ENCODE measurements around the gene GRPEL2. TPM values are rescaled to one million over a fixed set of nuclear protein-coding genes. Genes with fewer than 3 reads are reported as not detected.

Gene GRPEL2
- total and polyA plus RNA-seq, 7 experiments from 2014 or later: 5.9 to 40.1 (median 13.4) TPM

DNA sequence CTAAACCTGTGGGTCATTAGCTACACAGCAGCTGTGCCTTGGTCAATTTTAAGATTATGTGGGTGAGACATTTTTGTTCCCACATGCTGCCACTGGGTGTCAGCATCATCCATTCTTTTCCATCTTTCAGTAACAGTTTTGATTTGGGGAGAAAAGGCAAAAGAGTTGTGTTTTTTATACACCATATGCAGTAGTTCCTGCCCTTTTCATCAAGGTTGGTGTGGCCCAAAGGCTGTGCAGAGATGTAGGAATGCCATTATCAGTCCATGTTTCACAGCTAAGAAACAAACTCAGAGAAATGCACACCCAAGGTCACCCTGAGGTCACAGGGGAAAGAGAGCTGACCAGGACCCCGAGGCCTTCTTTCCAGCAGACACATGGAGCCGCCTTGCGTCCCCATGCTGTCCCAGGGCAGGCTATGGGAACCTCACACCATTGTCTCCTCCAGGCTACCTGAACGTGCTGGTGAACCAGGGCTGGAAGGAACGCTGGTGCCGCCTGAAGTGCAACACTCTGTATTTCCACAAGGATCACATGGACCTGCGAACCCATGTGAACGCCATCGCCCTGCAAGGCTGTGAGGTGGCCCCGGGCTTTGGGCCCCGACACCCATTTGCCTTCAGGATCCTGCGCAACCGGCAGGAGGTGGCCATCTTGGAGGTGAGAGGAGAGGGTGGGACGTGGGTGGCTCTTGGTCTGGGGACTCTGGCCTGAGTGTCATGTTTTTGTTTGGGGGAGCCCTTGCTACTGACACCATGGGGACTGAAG, 27.8 kb upstream of the GRPEL2 start:
- intact Hi-C loops (cut with micrococcal nuclease): loop anchor here (1.0 to 5.0 kb wide), 7 partner anchors 28 to 247 kb away; partner anchors contain the start of gene GRPEL2 (in 1 of the 2)
- peak overlapping the region in 1 of 9 donors; percentile 4 for H3K27ac Mint-ChIP-seq

DNA sequence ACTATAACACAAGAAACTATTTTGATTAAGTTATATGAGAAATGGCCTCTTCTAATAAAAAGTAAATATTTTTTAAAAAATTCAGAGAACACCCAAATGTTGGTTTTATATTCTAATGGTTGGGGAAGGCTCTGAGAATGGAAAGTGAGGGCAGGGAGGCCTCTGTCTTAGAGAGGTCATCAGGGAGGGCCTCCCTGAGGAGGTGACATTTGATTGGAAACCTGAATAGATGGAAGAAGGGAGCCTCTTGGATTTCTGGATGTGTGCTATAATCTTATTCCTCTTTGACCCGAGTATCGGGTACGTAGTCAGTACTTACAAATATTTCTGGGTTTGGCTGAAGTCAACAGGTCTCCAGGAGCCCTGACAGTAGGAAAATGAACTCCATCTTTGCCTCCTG, 26.1 kb upstream of the GRPEL2 start:
- H3K27me3 ChIP-seq (ENCODE audit: control insufficient read depth in 2 of 2, insufficient read depth in 2 of 2, low read length in 2 of 2): no peaks in the 10 kb centered on the region
- H3K36me3 ChIP-seq (ENCODE audit: control insufficient read depth in 2 of 3, insufficient read depth in 3 of 3, low read length in 3 of 3): no peaks in the 10 kb centered on the region
- no peak overlapping the region for H3K27ac ChIP-seq (ENCODE audit: low read depth, low read length)
- ATAC-seq (no peak), DNase-seq (no peak)
- H3K9me3 ChIP-seq (ENCODE audit: control insufficient read depth in 2 of 3, low read length in 3 of 3): no peaks in the 10 kb centered on the region
- H3K27ac Mint-ChIP-seq: no peak overlapping the region
- peaks cover 0 to 3% of the 10 kb centered on the region in 2 donors for H3K4me1 ChIP-seq (ENCODE audit: control insufficient read depth in 2 of 2, insufficient read depth in 2 of 2, low read length in 2 of 2)
- POLR2A ChIA-PET: no interaction called here
- H3K36me3 Mint-ChIP-seq: peaks cover 0 to 11% (median 0%) of the 10 kb centered on the region in 5 donors
- CTCF ChIA-PET: interaction anchor here (0.6 to 9.8 kb wide), 7 partner anchors 10 to 63 kb away, joined by 3 to 147 read pairs (median 4); no protein-coding TSS in a partner anchor
- H3K4me3 ChIP-seq (ENCODE audit: low read length): no peak overlapping the region
- no peaks in the 10 kb centered on the region for H3K27me3 Mint-ChIP-seq
- H3K4me3 Mint-ChIP-seq: no peak overlapping the region
- peaks cover 0 to 5% (median 4%) of the 10 kb centered on the region in 7 donors for H3K4me1 Mint-ChIP-seq
- H3K9me3 Mint-ChIP-seq: no peaks in the 10 kb centered on the region
- intact Hi-C loops (cut with micrococcal nuclease): loop anchor here in 1 of 2 donors (5.0 kb wide), 1 partner anchor 243 kb away; no protein-coding TSS in a partner anchor

More for the DNA sequence above, 27.8 kb upstream of the GRPEL2 start:
- Histone ChIP-seq H3K27ac (ENCODE audit: low read depth, low read length) (no peak overlapping the region), H3K27me3 (ENCODE audit: control insufficient read depth in 2 of 2, insufficient read depth in 2 of 2, low read length in 2 of 2) (no peaks in the 10 kb centered on the region), H3K36me3 (ENCODE audit: control insufficient read depth in 2 of 3, insufficient read depth in 3 of 3, low read length in 3 of 3) (no peaks in the 10 kb centered on the region), H3K9me3 (ENCODE audit: control insufficient read depth in 2 of 3, low read length in 3 of 3) (no peaks in the 10 kb centered on the region), H3K4me1 (ENCODE audit: control insufficient read depth in 2 of 2, insufficient read depth in 2 of 2, low read length in 2 of 2) (peaks cover 0 to 3% of the 10 kb centered on the region in 2 donors), H3K4me3 (ENCODE audit: low read length) (no peak overlapping the region)
- ChIA-PET POLR2A (interaction anchor here (0.6 to 1.5 kb wide), 5 partner anchors 15 to 55 kb away, joined by 3 to 5 read pairs (median 3); no protein-coding TSS in a partner anchor), CTCF (interaction anchor here (0.7 to 9.8 kb wide), 19 partner anchors 10 to 247 kb away, joined by 3 to 147 read pairs (median 4); partner anchors contain the start of gene PCYOX1L)
- Mint-ChIP-seq H3K27me3 (no peaks in the 10 kb centered on the region), H3K4me1 (peaks cover 0 to 5% (median 4%) of the 10 kb centered on the region in 7 donors), H3K36me3 (peaks cover 0 to 4% (median 0%) of the 10 kb centered on the region in 5 donors), H3K9me3 (no peaks in the 10 kb centered on the region), H3K4me3 (no peak overlapping the region)
- ATAC-seq: peak; percentile 77
- peak in 7 of 9 donors; percentile 18 to 66 (median 57) for DNase-seq

DNA sequence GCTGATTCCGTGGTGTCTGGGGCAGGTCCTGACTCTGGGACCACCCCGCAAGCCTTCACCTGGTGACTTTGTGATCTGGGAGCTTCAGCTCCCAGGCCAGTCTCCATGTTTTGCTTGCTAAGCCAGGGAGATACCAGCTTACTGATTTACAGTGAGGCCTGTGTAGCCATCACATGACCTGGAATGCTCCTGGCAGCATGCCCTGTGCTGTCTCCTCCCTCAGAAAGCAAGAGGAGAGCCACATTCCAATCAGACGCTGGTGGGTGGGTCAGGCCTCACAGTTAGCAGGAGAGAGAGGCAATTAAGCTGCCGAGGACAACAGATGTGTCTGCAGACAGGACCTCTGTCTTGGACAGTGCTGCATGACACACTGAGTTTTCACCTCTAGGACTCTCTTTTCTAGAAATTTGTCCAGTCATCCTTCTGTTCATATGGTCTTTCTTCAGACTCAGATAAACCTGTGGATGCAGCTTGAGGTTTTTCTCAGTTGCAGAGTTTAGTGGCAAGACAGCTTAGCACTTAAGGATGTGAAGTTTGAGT, 24.4 kb upstream of the GRPEL2 start:
- peaks cover 0 to 18% (median 7%) of the 10 kb centered on the region in 5 donors for H3K36me3 Mint-ChIP-seq
- no peak for ATAC-seq
- Histone ChIP-seq H3K36me3 (ENCODE audit: control insufficient read depth in 2 of 3, insufficient read depth in 3 of 3, low read length in 3 of 3) (no peaks in the 10 kb centered on the region), H3K27me3 (ENCODE audit: control insufficient read depth in 2 of 2, insufficient read depth in 2 of 2, low read length in 2 of 2) (no peaks in the 10 kb centered on the region), H3K27ac (ENCODE audit: low read depth, low read length) (no peak overlapping the region), H3K4me1 (ENCODE audit: control insufficient read depth in 2 of 2, insufficient read depth in 2 of 2, low read length in 2 of 2) (peaks cover 0 to 3% of the 10 kb centered on the region in 2 donors), H3K4me3 (ENCODE audit: low read length) (no peak overlapping the region), H3K9me3 (ENCODE audit: control insufficient read depth in 2 of 3, low read length in 3 of 3) (no peaks in the 10 kb centered on the region)
- intact Hi-C loops (cut with micrococcal nuclease): no loop called here
- H3K27me3 Mint-ChIP-seq: no peaks in the 10 kb centered on the region
- POLR2A ChIA-PET: interaction anchor here (0.9 to 1.8 kb wide), 4 partner anchors 12 to 48 kb away, joined by 3 to 7 read pairs (median 4); partner anchors contain the start of genes GRPEL2 and PCYOX1L
- H3K4me3 Mint-ChIP-seq: no peak overlapping the region
- CTCF ChIA-PET: interaction anchor here (0.6 to 9.8 kb wide), 5 partner anchors 11 to 61 kb away, joined by 3 to 147 read pairs (median 5); no protein-coding TSS in a partner anchor
- H3K4me1 Mint-ChIP-seq: peaks cover 0 to 5% (median 4%) of the 10 kb centered on the region in 7 donors
- no peak for DNase-seq
- peaks cover 0 to 5% (median 0%) of the 10 kb centered on the region in 11 donors for H3K9me3 Mint-ChIP-seq
- no peak overlapping the region for H3K27ac Mint-ChIP-seq

DNA sequence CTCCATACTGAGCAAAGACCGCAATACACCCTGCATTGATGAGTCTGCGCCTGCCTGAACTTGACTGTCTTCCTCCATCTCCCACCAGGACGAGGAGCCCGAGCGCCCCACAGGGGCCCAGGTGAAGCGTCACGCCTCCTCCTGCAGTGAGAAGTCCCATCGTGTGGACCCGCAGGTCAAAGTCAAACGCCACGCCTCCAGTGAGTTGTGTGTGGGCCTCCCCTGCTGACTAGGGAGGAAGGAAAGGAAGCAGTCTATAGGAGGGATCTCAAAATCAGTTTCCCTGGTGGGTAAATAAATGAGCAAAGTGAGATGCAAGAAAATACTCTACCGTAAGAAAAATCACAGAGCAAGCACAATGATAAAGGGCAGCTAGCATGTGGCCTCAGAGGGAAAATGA, 22.8 kb upstream of the GRPEL2 start:
- DNase-seq: no peak
- ATAC-seq: no peak
- intact Hi-C loops (cut with micrococcal nuclease): no loop called here
- H3K36me3 Mint-ChIP-seq: peaks cover 0 to 23% (median 7%) of the 10 kb centered on the region in 5 donors
- H3K27me3 ChIP-seq (ENCODE audit: control insufficient read depth in 2 of 2, insufficient read depth in 2 of 2, low read length in 2 of 2): no peaks in the 10 kb centered on the region
- H3K27ac Mint-ChIP-seq: no peak overlapping the region
- CTCF ChIA-PET: interaction anchor here (0.5 to 3.5 kb wide), 3 partner anchors 31 to 844 kb away, joined by 3 to 18 read pairs (median 3); partner anchors contain the start of gene CDX1
- peaks cover 0 to under 1% of the 10 kb centered on the region in 2 donors for H3K4me1 ChIP-seq (ENCODE audit: control insufficient read depth in 2 of 2, insufficient read depth in 2 of 2, low read length in 2 of 2)
- POLR2A ChIA-PET: interaction anchor here (2.0 kb wide), 1 partner anchor 229 kb away, joined by 6 read pairs; the partner anchor contains the start of gene CSNK1A1
- peaks cover 0 to 7% (median 0%) of the 10 kb centered on the region in 11 donors for H3K9me3 Mint-ChIP-seq
- no peak overlapping the region for H3K4me3 Mint-ChIP-seq
- H3K4me1 Mint-ChIP-seq: peaks cover 0 to 4% (median 0%) of the 10 kb centered on the region in 7 donors
- H3K9me3 ChIP-seq (ENCODE audit: control insufficient read depth in 2 of 3, low read length in 3 of 3): no peaks in the 10 kb centered on the region
- no peak overlapping the region for H3K27ac ChIP-seq (ENCODE audit: low read depth, low read length)
- H3K27me3 Mint-ChIP-seq: no peaks in the 10 kb centered on the region
- H3K4me3 ChIP-seq (ENCODE audit: low read length): no peak overlapping the region
- H3K36me3 ChIP-seq (ENCODE audit: control insufficient read depth in 2 of 3, insufficient read depth in 3 of 3, low read length in 3 of 3): no peaks in the 10 kb centered on the region

DNA sequence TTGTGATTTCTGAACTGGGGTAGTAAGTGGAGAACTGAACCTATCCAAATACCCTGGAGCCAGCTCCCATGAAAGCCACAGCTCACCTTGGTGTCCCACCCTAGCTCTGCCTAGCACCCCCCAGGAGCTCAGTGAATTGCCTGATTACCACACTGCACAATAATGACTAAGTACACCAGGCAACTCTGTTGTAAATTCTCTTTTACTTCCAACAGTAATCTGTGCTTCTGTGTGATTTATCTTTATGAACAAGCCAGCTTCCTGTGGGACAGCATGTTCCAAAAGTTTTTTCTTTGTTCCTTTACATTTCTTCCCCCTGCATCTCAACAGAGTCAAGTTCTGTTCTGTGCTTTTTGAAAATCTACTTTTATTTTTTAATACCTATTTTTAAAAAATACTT, 22.1 kb upstream of the GRPEL2 start:
- DNase-seq: no peak
- Mint-ChIP-seq H3K27ac (no peak overlapping the region), H3K27me3 (no peaks in the 10 kb centered on the region), H3K4me3 (no peak overlapping the region), H3K4me1 (peaks cover 0 to 4% (median 0%) of the 10 kb centered on the region in 7 donors), H3K36me3 (peaks cover 0 to 23% (median 7%) of the 10 kb centered on the region in 5 donors), H3K9me3 (peaks cover 0 to 7% (median 0%) of the 10 kb centered on the region in 11 donors)
- no peak overlapping the region for H3K4me3 ChIP-seq (ENCODE audit: low read length)
- no peak for ATAC-seq
- no peak overlapping the region for H3K27ac ChIP-seq (ENCODE audit: low read depth, low read length)
- intact Hi-C loops (cut with micrococcal nuclease): no loop called here
- no peaks in the 10 kb centered on the region for H3K9me3 ChIP-seq (ENCODE audit: control insufficient read depth in 2 of 3, low read length in 3 of 3)
- H3K27me3 ChIP-seq (ENCODE audit: control insufficient read depth in 2 of 2, insufficient read depth in 2 of 2, low read length in 2 of 2): no peaks in the 10 kb centered on the region
- no peaks in the 10 kb centered on the region for H3K36me3 ChIP-seq (ENCODE audit: control insufficient read depth in 2 of 3, insufficient read depth in 3 of 3, low read length in 3 of 3)
- H3K4me1 ChIP-seq (ENCODE audit: control insufficient read depth in 2 of 2, insufficient read depth in 2 of 2, low read length in 2 of 2): no peaks in the 10 kb centered on the region
- ChIA-PET POLR2A (interaction anchor here (1.1 to 2.0 kb wide), 3 partner anchors 22 to 228 kb away, joined by 4 to 6 read pairs (median 4); partner anchors contain the start of genes CSNK1A1 and GRPEL2), CTCF (interaction anchor here (0.7 to 3.5 kb wide), 3 partner anchors 8 to 45 kb away, joined by 3 to 18 read pairs (median 13); no protein-coding TSS in a partner anchor)

DNA sequence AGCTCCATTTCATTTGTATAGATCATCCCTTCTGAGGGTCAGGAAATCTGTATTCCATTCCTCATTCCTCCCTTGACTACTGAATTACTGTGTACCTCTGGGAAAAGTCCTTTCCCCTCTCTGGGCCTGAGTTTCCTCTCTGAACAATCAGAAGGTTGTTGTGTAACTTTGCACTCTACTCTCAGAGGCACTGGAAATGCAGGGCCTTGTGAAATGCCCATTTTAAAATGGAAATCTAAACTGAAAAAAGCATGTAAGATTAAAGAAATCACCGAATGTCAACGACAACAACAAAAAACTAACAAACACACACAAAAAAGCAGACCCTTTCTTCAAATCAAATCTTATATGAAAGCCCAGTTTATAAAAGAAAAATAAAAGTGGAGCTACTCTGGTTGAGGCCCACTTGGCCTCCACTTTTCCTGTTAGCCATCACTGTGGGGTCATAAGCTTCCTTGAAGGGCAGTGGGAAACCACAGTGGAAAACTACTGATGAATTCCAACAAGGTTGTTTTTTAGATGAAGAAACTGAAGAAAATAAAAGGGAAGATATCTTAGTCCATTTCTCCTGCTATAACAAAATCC, 21.6 kb upstream of the GRPEL2 start:
- no peaks in the 10 kb centered on the region for H3K27me3 ChIP-seq (ENCODE audit: control insufficient read depth in 2 of 2, insufficient read depth in 2 of 2, low read length in 2 of 2)
- Mint-ChIP-seq H3K27ac (no peak overlapping the region), H3K36me3 (peaks cover 0 to 23% (median 7%) of the 10 kb centered on the region in 5 donors), H3K9me3 (peaks cover 0 to 7% (median 0%) of the 10 kb centered on the region in 11 donors), H3K4me1 (peaks cover 0 to 4% (median 0%) of the 10 kb centered on the region in 7 donors), H3K27me3 (no peaks in the 10 kb centered on the region), H3K4me3 (no peak overlapping the region)
- CTCF ChIA-PET: interaction anchor here (2.7 to 3.5 kb wide), 2 partner anchors 9 to 45 kb away, joined by 13 to 18 read pairs; no protein-coding TSS in a partner anchor
- H3K4me3 ChIP-seq (ENCODE audit: low read length): no peak overlapping the region
- no peak overlapping the region for H3K27ac ChIP-seq (ENCODE audit: low read depth, low read length)
- no peak for ATAC-seq
- H3K36me3 ChIP-seq (ENCODE audit: control insufficient read depth in 2 of 3, insufficient read depth in 3 of 3, low read length in 3 of 3): no peaks in the 10 kb centered on the region
- DNase-seq: no peak
- H3K9me3 ChIP-seq (ENCODE audit: control insufficient read depth in 2 of 3, low read length in 3 of 3): no peaks in the 10 kb centered on the region
- POLR2A ChIA-PET: interaction anchor here (1.1 to 2.0 kb wide), 3 partner anchors 21 to 228 kb away, joined by 4 to 6 read pairs (median 4); partner anchors contain the start of genes CSNK1A1 and GRPEL2
- intact Hi-C loops (cut with micrococcal nuclease): no loop called here
- H3K4me1 ChIP-seq (ENCODE audit: control insufficient read depth in 2 of 2, insufficient read depth in 2 of 2, low read length in 2 of 2): no peaks in the 10 kb centered on the region

Data from naive thymus-derived CD4-positive, alpha-beta T cell (primary cell).